Measurements from ENCODE around the gene TEX2.

DNA sequence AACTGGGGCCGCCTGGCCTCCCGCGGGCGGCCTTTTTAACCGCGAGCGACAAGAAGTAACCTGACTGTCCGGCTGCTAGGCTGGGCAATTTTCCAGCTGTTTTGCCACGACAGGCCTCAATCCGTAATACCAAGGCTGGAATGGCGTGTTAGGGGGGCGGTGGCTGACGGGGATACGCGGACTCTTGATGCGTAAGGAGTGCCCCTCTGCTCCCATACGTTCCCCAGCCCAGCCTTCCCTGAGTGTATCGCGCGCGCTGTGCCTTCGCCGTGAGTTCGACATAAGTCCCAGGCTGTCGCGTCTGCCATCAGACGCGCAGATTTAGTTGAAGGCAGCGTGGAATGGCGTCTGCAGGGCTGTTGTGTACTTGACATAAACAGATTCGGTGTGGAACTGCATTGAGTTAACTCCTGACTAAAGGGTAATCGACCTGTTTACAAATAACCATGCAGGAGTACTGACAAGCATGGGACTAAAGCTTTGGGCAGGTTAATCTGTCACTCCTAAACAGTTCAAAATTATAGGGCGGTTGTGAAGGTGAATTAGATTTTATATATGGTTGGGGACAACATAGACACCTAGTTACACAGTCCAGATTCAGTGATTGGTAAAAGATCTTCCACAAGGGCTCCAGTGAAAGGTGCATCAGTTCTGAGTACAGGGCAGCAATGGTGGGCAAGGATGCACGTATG lies 116.5 kb downstream of the TEX2 start:
- TF ChIP-seq CTCF (IDR thresholded peaks at IDR 0.05; ENCODE audit: low read length) (no peak), EZH2 (IDR thresholded peaks at IDR 0.05; ENCODE audit: borderline replicate concordance, low read length) (no peak)

All from OCI-LY1 (cell line).